Memory B cell (primary cell): ENCODE data around the gene ANKRD65.

Experiments used
- ATAC-seq: fragments of 150-1000 bp; cut with Tn5 transposase; 2 replicates; pipeline ENCODE4 v1.10.0; 2021; ENCODE audit warnings: low read depth, mild to moderate bottlenecking, moderate library complexity
- DNase-seq, 2 donors: peaks; one replicate each; pipeline ENCODE4 v3.0.0; 2022; ENCODE audit warnings: low spot score in 2 of 2
- H3K27ac Mint-ChIP-seq: one replicate; pipeline ENCODE4 v1.8.0; 2022; ENCODE audit warnings: mild to moderate bottlenecking, moderate library complexity, mixed read lengths
- H3K27me3 Mint-ChIP-seq: one replicate; pipeline ENCODE4 v1.8.0; 2022; ENCODE audit warnings: mixed read lengths
- H3K36me3 Mint-ChIP-seq: one replicate; pipeline ENCODE4 v1.8.0; 2022; ENCODE audit warnings: mild to moderate bottlenecking, mixed read lengths
- H3K4me1 Mint-ChIP-seq: one replicate; pipeline ENCODE4 v1.8.0; 2022; ENCODE audit warnings: mixed read lengths
- H3K4me3 Mint-ChIP-seq: one replicate; pipeline ENCODE4 v1.8.0; 2022; ENCODE audit warnings: mild to moderate bottlenecking, moderate library complexity, mixed read lengths
- H3K9me3 Mint-ChIP-seq: one replicate; pipeline ENCODE4 v1.8.0; 2022; ENCODE audit warnings: mixed read lengths

Gene ANKRD65

DNA sequence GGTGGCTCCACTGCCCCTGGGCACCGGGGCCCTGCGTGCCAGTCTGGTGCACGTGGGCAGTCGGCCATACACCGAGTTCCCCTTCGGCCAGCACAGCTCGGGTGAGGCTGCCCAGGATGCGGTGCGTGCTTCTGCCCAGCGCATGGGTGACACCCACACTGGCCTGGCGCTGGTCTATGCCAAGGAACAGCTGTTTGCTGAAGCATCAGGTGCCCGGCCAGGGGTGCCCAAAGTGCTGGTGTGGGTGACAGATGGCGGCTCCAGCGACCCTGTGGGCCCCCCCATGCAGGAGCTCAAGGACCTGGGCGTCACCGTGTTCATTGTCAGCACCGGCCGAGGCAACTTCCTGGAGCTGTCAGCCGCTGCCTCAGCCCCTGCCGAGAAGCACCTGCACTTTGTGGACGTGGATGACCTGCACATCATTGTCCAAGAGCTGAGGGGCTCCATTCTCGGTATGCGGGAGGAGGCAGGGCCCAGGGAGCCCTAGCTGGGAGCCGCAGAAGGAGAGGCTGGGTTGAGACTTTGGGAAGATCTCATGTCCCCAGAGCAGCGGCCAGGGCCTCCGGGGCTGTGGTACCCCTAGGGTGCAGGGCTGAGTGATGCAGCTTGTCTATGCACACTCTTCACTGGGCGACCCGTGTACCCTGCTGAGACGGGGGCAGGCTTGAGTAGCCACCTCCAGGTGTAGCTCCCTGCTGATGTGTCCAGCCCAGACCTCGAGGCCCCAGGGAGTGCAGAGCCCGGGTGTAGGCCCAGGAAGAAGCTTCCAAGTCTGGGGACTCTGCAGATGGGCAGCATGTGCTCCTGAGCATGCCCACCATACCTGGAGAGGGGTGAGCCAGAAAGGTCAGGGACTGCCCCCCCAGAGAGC, 16.2 kb upstream of the ANKRD65 start:
- no peak overlapping the region for H3K4me3 Mint-ChIP-seq
- peaks cover 15% of the 10 kb centered on the region for H3K27me3 Mint-ChIP-seq

GRCh38 chr1:1436630-1437032, 15.6 kb upstream of the ANKRD65 start:
- ATAC-seq, result no peak
- Mint-ChIP-seq H3K4me3 (peak overlapping the region; percentile 54), H3K27ac (no peak overlapping the region), H3K27me3 (peaks cover 15% of the 10 kb centered on the region), H3K36me3 (no peaks in the 10 kb centered on the region), H3K4me1 (peaks cover 10% of the 10 kb centered on the region), H3K9me3 (no peaks in the 10 kb centered on the region)
- no peak for DNase-seq

More for the DNA sequence above, 16.2 kb upstream of the ANKRD65 start:
- Mint-ChIP-seq H3K36me3 (no peaks in the 10 kb centered on the region), H3K9me3 (no peaks in the 10 kb centered on the region), H3K4me1 (peaks cover 10% of the 10 kb centered on the region), H3K27ac (no peak overlapping the region)
- no peak for DNase-seq
- ATAC-seq, result no peak

DNA sequence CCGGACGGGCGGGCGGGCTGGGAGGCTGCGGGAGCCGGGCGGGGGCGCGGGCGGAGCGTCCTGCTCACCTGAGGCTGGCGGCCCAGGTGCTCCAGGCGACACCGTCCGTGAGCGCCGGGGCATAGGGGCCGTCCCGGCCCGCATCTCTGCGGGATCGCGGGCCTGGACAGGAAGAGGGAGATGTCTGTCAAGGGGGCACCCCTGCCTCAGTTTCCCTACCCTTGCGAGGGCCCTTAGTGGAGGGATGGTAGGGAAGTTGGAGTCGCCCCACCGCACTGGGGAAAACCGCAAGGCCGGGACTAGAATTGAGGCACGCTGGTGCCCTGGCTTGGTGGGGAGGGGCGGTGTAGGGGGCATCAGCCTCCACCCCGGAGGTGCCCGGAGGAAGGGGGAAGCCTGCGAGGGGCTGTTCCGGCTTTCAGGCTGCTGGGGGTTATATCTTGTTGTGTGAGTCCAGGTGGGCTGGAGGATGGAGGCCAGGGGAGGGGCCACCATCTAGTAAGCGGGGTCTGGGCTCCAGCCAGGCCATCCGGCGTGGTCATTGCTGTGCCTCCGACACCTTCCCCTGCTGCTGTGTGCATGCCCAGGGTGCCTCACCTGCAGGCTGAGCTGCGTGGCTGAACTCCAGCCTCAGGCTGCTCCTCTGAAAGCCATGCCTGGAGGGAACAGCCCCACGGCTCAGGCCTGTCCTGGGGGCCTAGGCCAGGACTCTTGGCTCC, 15.0 kb upstream of the ANKRD65 start:
- DNase-seq, result no peak
- Mint-ChIP-seq H3K9me3 (no peaks in the 10 kb centered on the region), H3K27me3 (peaks cover 15% of the 10 kb centered on the region)

DNA sequence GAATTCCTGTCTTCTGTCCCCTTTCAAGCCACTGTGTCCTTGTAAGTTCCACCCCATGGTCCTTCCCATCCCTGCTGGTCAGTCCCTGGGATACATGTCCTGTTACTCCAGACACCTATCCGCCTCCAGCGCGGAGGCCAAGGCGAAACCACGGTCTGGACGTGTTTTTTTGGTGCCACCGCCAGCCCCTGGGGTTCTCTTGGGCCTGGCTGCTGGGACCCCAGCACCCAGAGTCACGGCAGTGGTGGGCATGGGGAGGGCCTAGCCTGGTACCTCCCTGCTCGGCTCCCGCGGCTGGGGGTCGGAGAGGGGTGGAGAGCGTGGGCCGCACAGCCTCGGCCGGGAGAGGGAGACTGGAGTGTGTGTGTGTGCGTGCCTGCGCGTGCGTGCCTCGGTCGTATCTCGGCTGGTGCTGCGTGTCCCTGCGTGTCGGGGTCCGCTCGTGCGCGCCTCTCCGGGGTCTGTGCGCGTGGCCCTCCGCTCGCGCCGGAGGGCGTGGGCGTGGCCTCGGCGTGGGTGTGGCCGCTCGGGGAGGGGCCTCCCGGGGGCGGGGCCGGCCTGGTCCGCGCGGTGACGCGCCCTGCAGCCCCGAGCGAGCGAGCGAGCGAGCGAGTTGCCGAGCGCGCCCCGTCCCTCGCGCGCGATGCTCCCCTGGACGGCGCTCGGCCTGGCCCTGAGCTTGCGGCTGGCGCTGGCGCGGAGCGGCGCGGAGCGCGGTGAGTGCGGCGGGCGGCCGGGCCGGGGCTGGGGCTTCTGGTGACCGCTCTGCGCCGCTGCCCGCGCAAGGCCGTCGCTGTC, 14.2 kb upstream of the ANKRD65 start, which contains the start of gene VWA1:
TSS of gene VWA1 (plus strand) at position 585 of the 798 bp plus-strand sequence. CDS start at position 644, 59 bp downstream.
- H3K27me3 Mint-ChIP-seq, result peaks cover 12% of the 10 kb centered on the region

More for the DNA sequence above, 15.0 kb upstream of the ANKRD65 start:
- Mint-ChIP-seq H3K4me3 (peak overlapping the region; percentile 54), H3K36me3 (no peaks in the 10 kb centered on the region), H3K27ac (no peak overlapping the region), H3K4me1 (peaks cover 10% of the 10 kb centered on the region)
- peak; percentile 3 for ATAC-seq

DNA sequence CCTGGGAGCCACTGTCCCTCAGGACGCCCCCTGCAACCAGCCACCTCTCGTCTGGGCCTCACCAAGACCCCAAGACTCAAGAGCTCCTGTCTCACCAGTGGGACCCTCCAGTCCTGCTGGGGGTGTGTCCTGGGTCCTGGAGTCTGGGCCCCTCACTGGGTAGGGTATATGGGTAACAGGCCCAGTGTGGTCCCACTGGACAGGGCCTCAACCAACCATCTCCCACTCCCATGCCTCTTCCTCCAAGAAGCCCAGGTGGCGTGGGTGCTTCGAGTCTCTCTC, 13.7 kb upstream of the ANKRD65 start:
- Mint-ChIP-seq H3K27ac (no peak overlapping the region), H3K36me3 (no peaks in the 10 kb centered on the region), H3K27me3 (peaks cover 14% of the 10 kb centered on the region), H3K9me3 (no peaks in the 10 kb centered on the region), H3K4me3 (peak overlapping the region; percentile 64), H3K4me1 (peaks cover 8% of the 10 kb centered on the region)
- DNase-seq, result no peak
- ATAC-seq, result no peak

More for the DNA sequence above, 14.2 kb upstream of the ANKRD65 start, which contains the start of gene VWA1:
- Mint-ChIP-seq H3K4me1 (peaks cover 8% of the 10 kb centered on the region), H3K36me3 (no peaks in the 10 kb centered on the region), H3K4me3 (peak within 1 kb of the TSS; percentile 64), H3K9me3 (no peaks in the 10 kb centered on the region), H3K27ac (no peak within 1 kb of the TSS)
- ATAC-seq, result peak; percentile 83
- peak; percentile 56 to 75 for DNase-seq

GRCh38 chr1:1434131-1434823, 13.2 kb upstream of the ANKRD65 start:
- H3K36me3 Mint-ChIP-seq, result no peaks in the 10 kb centered on the region
- peak; percentile 30 for ATAC-seq
- no peak overlapping the region for H3K27ac Mint-ChIP-seq
- no peak overlapping the region for H3K4me3 Mint-ChIP-seq
- no peaks in the 10 kb centered on the region for H3K9me3 Mint-ChIP-seq
- peaks cover 14% of the 10 kb centered on the region for H3K27me3 Mint-ChIP-seq
- no peak for DNase-seq
- H3K4me1 Mint-ChIP-seq, result peaks cover 8% of the 10 kb centered on the region

- Mint-ChIP-seq H3K27me3 (peaks cover 14% of the 10 kb centered on the region), H3K9me3 (no peaks in the 10 kb centered on the region), H3K36me3 (no peaks in the 10 kb centered on the region), H3K4me1 (peaks cover 8% of the 10 kb centered on the region), H3K27ac (no peak overlapping the region), H3K4me3 (no peak overlapping the region)
- DNase-seq, result no peak
- no peak for ATAC-seq
Measured at GRCh38 chr1:1433804-1434130, 12.7 kb upstream of the ANKRD65 start.

- Mint-ChIP-seq H3K4me1 (peaks cover 8% of the 10 kb centered on the region), H3K36me3 (peaks cover 2% of the 10 kb centered on the region), H3K4me3 (no peak overlapping the region), H3K27me3 (peaks cover 17% of the 10 kb centered on the region), H3K9me3 (no peaks in the 10 kb centered on the region), H3K27ac (no peak overlapping the region)
- DNase-seq, result peak in 1 of 2 donors; percentile 11
- ATAC-seq, result no peak
Measured at GRCh38 chr1:1432951-1433803, 12.1 kb upstream of the ANKRD65 start.

GRCh38 chr1:1432274-1432950, 11.3 kb upstream of the ANKRD65 start:
- Mint-ChIP-seq H3K4me1 (peaks cover 8% of the 10 kb centered on the region), H3K36me3 (peaks cover 2% of the 10 kb centered on the region), H3K4me3 (no peak overlapping the region), H3K9me3 (no peaks in the 10 kb centered on the region), H3K27me3 (peaks cover 17% of the 10 kb centered on the region), H3K27ac (no peak overlapping the region)
- DNase-seq (peak in 1 of 2 donors; percentile 15), ATAC-seq (no peak)

GRCh38 chr1:1431845-1432273, 10.8 kb upstream of the ANKRD65 start:
- no peak for ATAC-seq
- no peak overlapping the region for H3K27ac Mint-ChIP-seq
- peak in 1 of 2 donors; percentile 12 for DNase-seq
- peaks cover 19% of the 10 kb centered on the region for H3K27me3 Mint-ChIP-seq
- H3K9me3 Mint-ChIP-seq, result no peaks in the 10 kb centered on the region
- H3K4me3 Mint-ChIP-seq, result no peak overlapping the region
- H3K4me1 Mint-ChIP-seq, result peaks cover 8% of the 10 kb centered on the region
- peaks cover 2% of the 10 kb centered on the region for H3K36me3 Mint-ChIP-seq

- ATAC-seq, result no peak
Measured at GRCh38 chr1:1430992-1431844, 10.1 kb upstream of the ANKRD65 start.

More at GRCh38 chr1:1430992-1431844, 10.1 kb upstream of the ANKRD65 start:
- no peak overlapping the region for H3K4me3 Mint-ChIP-seq
- peak in 1 of 2 donors; percentile 13 for DNase-seq
- no peaks in the 10 kb centered on the region for H3K9me3 Mint-ChIP-seq
- H3K4me1 Mint-ChIP-seq, result peaks cover 6% of the 10 kb centered on the region
- H3K27ac Mint-ChIP-seq, result no peak overlapping the region
- H3K27me3 Mint-ChIP-seq, result peaks cover 20% of the 10 kb centered on the region
- H3K36me3 Mint-ChIP-seq, result peaks cover 2% of the 10 kb centered on the region
